HPDE6-E6E7 (cell line): ENCODE results near the gene PDLIM5.
"Not testable (repeated sequence)": the region's sequence is repeated elsewhere in the genome, so short reads cannot be mapped to it uniquely, and the experiment has no call there.

ENCODE experiments used
- DNase-seq: peaks from one replicate; pipeline ENCODE4 v3.0.0; 2011; ENCODE audit warnings: missing footprints; ENCODE audit errors: extremely low spot score

PDLIM5 gene

DNA sequence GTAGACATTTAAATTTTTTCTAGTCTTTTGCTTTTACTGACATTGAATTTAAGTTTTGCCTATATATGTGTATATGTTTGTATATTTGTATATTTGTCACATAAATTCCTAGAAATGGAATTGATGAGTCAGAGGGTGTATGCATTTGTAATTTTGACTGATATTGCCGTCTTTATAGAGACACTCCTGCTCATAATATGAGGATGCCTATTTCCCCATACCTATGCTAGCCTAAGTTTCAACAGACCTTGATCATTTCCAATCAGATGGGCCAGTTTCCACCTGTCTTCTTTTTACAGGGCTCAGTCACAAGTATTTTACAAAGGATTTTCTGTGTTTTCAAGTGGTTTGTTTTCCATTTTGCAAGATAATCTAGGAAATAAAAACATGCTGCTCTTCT lies 10.8 kb downstream of the PDLIM5 start:
- no peak for DNase-seq

DNA sequence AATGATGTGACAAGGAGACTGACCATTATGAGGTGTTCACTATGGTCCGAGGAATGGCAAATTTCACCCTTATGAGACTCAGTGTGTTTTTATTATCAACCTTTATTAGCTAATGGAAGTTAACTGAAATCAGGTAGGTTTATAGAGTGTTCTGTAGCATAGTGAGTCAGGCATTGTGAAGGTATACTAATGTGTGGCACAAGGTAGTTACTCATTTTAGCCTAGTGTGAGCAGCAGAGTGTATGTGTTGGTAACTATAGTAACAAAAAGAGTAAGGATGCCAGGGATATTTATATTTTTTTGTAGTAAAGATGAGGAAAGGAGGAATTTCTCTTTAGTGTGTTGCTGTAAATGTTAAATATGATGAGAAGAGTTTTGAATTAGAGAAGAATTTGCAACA lies 12.0 kb downstream of the PDLIM5 start:
- no peak for DNase-seq

DNA sequence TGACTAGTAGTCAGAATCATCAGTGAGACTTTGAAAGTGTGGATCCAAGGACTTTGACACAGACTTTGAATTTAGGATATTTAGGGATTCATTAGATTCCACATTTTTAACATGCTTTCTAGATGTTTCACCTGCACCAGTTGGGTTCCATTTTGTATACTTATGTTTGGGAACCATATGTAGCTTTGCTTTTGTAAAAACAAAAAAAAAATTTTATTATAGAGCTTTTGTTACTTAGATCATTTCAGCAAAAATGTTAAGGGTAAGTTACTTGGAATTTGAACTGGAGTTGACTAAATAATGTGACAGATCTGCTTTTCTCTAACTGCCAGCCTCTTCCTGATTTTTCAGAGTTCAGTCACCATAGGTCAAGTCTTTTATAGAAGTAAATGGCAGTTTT lies 14.6 kb downstream of the PDLIM5 start:
- no peak for DNase-seq

DNA sequence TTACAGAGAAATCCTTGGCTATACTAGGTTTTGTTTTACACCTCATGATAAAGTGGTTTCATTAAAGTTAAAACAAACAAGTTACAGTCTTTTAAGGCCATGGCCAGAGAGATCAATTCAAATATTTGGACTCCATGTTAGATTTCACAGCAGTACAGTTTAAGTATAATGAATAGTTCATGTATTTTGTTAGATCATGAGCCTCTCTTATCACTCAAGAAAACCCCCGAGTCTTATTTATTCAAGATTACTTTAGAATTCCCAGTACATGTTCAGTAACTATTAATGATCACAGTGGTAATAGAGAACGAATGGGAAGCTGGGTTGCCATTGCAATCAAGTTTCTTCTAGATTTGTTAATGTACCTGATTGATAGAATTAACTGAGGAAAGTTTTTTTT lies 15.2 kb downstream of the PDLIM5 start:
- no peak for DNase-seq

DNA sequence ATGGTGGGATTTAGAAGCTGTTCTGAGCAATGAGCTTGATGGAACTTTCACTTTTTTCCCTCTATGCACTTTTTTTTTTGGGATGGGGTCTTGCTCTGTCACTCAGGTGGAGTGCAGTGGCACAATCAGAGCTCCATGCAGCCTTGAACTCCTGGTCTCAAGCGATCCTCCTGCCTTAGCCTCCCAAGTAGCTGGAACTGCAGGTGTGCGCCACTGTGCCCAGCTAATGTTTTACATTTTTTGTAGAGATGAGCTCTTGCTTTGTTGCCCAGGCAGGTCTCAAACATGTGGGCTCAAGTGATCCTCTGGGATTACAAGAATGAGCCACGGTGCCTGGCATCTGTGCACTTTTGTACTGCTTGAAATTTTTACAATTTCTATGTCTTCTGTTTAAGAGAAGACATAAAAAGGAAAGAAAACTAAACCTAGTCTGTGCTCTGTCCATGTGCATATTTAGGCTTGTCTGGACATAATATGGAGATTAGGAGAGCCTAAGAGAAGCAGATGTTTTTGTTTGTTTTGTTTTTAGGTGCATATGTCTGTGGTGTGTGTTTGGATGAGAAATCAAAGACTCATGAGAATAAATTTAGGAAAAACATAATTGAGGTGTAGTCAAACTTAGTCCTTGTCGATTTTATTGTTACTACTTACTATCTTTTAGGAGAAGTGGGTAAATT lies 16.5 kb downstream of the PDLIM5 start:
- DNase-seq, result no peak

DNA sequence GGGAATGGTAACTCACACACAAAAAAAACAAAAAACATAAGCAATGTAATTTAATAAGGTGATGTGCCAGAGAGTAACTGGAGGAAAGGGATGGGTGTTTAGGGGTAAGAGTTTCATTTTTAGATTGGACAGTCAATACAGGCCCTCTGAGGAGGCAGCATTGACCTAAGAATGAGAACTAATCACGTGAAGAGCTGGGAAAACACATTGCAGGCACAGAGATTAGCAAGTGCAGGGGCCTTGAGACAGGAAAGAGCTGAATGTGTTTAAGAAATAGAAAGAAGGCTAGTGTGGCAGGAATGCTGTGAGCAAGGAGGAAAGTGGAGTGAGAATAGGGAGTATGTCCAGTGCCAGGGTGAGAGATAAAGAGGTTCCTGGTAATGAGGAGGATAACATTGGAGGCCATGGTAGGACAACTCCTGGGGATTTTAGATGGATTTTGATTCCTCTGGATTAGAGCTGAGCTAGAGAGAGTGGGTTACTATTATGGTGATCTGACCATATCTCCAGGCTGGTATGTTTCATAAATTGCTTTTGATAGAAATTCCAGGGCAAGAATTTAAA lies 17.6 kb downstream of the PDLIM5 start:
- no peak for DNase-seq

DNA sequence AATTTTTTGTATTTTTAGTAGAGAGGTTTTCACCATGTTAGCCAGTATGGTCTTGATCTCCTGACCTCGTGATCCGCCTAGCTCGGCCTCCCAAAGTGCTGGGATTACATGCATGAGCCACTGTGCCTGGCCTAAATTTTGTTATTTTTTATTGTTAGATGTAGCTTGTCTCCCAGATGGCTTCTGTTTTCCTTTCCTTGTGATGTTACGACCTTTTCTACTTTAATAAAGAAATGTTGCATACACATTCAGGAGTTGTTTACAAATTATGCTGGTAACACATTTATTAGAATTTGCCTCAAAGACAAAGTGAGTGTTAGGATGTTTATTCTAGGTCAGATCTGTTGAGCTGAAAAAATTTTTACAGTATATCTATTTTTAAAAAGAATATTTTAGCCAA lies 18.4 kb downstream of the PDLIM5 start:
- DNase-seq, result no peak

DNA sequence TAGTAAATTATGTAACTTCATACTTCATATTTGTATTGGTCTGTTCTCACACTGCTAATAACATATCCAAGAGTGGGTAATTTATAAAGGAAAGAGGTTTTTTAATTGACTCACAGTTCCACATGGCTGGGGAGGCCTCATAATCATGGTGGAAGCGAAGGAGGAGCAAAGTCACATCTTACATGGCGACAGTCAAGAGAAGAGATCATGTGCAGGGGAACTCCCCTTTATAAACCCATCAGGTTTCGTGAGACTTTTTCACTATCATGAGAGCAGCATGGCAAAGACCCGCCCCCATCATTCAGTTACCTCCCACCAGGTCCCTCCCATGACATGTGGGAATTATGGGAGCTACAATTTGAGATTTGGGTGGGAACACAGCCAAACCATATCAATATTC lies 19.0 kb downstream of the PDLIM5 start:
- DNase-seq, result not testable (repeated sequence)

DNA sequence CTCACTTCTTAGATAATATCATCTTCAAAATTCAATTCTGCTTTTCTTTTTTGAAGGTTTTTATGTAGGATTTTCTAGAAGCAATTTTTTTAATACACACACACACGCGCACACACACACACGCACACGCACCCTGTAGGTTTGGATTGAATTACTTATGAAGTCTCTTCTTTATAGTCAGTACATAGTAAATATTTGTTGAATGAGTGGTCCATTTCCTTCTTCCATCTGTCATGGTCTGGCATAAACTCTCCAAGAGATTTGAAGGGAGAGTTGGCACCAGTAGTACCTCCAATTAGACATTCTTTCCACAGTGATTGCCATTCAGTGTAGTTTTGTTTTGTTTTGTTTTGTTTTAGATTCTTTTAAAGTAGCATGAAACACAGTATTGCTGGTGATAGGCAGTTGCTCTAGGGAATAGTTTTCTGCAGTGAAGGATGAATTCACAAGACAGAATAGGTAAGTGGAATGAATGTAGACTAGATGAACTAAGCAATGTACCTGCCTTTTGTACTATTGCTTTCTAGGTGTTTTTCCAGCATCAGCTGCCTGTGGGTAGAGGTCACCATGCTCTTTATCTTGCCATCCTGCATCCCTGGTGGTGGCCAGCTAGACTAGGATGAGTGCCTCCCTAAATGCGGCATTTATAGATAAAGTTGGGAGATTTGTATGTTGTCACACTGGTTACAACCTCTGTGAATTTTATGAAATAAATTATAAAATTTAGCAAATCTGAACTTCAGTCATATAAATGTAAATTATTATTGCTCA lies 20.5 kb downstream of the PDLIM5 start:
- DNase-seq, result no peak

DNA sequence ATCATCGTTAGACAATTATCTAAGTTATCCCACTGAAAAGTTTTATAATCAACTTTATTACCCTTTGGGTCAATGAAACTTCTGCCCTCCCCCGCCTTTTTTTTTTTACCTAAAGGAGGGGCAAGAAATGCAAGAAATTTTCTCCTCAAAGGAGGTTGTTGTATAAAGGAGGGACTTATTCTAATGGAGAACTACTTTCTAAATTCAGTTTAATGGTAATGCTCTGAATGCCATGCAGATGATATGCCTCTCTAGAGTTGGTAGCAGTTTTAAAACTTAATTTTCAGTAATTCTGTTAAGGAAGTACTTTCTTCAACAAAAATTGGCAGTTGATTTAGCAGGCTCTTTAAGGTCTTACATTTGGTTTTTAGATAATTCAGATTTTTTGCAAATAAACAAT lies 23.3 kb downstream of the PDLIM5 start:
- DNase-seq, result no peak

DNA sequence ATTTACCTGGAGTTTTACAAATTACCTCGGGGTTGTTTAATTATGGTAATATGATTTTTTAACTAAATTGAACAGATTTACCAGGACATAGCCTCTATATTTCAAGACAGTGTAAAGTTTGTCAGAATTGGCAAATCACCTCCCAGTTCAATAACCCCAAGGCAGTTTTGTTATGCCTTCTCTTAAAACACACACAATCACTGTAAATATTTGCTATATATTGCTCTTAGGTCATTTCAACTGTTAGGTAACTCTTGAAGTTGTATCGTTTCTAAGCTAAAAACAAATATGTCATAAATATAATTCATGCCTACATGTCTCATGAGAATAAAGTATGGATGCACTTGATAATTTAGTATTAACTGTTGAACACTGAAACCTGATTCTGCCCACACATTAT lies 24.1 kb downstream of the PDLIM5 start:
- no peak for DNase-seq

DNA sequence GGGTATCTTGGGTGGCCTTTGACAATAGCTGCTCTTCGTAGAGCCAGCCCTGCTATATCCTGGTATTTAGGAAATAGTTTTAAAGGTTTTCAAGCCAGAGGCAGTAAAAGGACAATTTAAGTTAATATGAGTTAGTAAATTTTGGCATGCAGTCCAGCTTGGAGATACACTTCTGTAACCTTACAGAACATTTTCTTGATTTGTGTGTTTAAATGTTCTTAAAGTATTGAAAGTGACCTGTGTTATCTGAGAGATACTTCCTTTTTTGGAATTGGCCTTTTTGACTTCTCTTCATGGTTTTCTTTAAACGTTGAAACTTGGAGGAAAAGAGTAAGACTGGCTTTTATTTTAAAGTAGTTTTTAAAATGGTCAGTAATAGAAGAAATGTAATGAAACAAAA lies 25.5 kb downstream of the PDLIM5 start:
- DNase-seq, result no peak

DNA sequence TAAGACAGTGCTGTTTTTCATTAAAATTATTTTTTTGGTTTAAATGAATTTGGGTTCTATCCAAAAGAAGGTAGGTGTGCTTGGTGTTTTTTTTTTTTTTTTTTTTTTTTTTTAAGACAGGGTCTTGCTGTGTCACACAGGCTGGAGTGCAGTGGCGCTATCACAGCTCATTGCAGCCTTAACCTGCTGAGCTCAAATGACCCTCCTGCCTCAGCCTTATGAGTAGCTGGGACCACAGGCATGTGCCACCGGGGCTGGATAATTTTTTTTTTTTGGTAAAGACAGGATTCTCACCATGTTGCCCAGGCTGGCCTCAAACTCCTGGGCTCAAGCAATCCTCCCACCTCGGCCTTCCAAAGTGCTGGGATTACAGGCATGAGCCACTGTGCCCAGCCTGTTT lies 27.1 kb downstream of the PDLIM5 start:
- DNase-seq, result not testable (repeated sequence)

DNA sequence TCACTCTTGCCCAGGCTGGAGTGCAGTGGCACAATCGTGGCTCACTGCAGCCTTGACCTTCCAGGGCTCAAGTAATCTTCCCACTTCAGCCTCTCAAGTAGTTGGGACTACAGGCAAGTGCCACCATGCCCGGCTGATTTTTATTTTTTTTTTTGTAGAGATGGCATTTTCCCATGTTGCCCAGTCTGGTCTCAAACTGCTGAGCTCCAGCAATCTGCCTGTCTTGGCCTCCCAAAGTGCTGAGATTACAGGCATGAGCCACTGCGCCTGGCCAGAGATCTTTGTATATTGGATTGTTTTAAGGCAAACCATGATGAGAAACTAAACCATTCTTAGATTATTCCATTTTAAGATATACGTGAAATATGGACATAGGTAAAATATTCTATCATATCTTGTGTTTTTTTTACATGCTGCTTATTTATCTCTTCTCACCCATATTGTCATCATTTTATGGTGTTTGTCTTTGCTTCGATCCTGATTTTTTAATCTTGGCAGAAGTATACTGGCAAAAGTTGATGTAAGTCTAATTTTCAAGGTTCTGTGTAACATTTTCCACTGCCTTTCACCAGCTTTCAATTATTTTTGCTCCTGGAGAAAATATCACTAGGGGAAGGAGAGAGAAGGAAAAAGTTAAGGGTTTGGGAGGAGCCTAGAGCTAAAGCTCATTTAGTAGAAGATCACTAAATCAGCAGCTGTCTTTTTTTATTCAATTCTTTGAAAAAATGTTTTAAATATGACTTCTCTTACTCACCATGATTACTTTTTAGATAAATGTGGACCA lies 27.8 kb downstream of the PDLIM5 start:
- DNase-seq, result no peak

DNA sequence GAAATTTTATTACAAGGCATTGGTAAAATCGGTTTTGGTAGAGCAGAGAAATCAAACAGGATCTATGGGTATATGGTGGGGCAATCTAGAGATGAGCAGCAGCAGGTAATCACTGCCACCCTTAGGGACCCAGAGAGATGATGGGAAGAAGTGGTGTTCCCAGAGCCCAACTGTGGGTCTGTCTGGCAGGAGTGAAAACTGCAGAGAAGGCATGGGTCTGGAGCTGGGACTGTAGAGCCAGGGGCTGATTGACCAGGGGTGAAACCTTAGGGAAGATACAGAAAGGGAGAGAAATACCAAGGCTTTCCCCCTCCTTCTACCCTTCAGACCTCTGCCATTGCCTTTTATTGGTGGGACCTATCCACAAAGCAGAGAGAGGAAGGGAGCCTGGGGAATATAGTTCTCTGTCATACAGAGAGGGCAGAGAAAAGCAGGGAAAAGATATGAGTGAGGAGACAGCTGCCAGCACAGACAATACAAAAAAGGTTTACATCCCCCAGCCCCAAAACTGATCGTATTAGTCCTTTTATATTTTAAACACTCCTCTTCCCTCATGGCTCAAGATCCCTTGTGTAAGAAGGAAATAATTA lies 28.7 kb downstream of the PDLIM5 start:
- DNase-seq, result no peak

DNA sequence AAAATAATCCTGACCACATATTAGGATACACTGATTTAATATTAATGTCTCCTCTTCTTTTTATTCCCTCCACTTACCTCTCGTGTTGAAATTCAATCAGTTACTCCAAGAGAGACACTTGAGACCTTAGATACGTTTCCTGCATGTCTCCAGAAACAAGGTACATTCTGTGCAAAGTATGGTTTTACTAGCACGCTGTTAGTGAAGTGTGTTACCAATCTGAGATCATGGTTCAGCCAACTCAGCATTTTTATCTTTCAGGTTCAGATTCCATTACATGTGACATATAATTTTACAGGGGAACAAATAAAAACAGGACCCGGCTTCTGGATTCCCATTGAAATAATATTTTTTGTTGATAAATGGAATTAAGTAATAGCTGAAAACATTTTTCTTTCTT lies 32.2 kb downstream of the PDLIM5 start:
- no peak for DNase-seq

DNA sequence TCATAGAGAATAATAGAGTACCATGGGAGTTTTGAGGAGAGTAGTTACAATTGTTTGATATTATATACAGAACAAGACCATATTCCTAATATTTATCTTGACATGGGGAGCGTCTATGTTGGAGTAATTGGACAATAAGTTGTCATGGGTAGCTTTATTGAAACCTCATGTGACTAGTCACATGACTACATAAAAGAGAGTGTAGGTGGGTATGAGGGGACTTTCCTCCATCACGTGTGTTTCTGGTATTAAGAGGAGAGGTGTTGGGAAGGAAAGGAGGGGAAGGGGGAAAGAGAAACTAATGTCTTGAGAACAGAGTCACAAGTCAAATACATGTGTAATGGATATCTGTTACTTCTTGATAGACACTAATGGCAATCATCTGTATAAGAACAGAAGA lies 33.1 kb downstream of the PDLIM5 start:
- DNase-seq, result no peak

DNA sequence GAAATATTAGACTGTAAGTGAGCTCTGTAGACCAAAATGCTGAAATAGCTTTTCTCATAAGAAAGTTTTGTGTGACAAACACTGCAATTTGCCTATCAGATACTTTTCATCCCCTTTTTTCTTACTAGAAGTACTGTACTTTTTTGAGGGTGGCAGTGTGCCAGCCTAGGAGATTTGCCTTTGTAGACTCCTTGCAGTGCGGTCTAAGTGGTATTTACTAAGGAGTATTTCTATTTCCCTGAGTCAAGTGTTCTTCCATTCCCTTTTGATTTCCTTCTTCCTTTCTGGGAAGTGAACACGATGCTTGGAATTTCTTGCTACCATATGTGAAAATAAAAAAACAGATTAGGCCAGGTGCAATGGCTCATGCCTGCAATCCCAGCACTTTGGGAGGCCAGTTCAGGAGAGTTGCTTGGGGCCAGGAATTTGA lies 34.6 kb downstream of the PDLIM5 start:
- no peak for DNase-seq

DNA sequence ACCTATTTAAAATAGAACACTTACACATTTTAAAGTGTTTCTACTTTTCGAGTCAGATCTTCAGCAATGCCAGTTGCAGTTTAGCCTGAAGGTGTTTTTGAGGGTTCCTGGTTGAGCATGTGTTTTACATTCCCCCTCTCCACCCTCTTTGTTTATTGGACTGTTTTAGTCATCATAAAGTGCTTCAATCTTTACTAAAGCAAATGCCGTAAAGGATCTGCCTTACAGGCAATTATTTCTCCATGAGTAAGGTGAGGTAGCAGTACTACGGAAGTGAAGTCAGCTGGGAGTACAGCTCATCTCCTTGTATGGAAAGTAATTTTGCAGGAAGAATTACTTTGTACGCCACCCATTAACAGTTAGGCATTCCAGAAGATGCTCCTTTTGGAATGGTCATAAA lies 36.9 kb downstream of the PDLIM5 start:
- DNase-seq, result peak; percentile 73

DNA sequence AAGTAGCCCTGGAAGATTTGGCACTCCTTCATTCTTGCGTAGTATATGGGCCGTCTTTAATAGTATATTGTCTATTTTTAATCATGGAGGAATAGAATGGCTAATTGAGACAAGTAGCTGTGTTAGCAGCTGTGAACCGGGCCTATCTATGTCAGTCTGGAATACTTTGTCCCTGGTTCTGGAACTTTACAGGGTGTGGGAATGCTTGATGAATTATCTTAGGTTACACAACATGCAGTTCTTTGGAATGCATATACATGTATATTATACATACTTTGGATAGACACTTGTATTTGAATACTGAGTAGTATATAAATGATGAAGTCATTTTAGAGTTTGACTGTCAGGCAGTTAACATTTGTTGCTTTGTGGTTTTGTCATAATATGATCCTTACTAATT lies 37.4 kb downstream of the PDLIM5 start:
- no peak for DNase-seq

DNA sequence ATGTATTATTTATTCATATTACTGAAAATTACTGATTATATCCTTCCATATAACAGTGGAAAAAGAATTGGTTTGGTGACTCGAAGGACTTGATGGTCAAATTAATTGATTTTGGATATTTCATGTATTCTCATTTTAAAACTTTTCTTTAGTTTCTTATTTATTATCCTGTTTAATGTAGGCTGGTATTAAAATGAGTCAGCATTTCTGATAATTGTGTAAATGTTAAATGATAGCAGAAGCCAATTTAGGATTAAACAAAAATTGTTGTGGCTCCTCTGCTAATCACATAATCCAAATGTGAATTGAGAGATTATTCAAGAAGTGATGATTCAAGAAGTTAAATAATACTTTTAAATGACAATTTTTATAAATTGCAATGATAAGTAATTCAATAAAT lies 38.7 kb downstream of the PDLIM5 start:
- DNase-seq, result no peak

DNA sequence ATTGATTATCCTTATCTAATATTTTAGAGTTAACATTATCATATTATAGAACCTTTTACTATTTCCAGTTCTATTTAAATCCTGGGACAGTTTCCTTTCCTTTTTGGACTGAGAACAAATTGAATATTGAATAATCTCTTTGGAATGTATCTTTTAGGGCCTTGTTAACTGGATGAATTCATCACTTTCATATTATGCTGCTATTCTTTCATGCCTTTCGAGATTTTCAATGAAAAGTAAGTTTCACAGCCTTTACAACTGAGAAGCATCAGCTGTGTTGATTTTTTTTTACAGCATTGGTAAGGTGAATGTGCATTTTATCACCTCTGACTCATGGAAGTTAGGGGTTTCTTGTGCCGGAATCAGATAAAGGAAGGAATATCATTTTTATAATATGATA lies 39.6 kb downstream of the PDLIM5 start:
- no peak for DNase-seq
